ENCODE results near the gene RYR1.
"Not testable (repeated sequence)": the region's sequence is repeated elsewhere in the genome, so short reads cannot be mapped to it uniquely, and the experiment has no call there.

RYR1 gene

DNA sequence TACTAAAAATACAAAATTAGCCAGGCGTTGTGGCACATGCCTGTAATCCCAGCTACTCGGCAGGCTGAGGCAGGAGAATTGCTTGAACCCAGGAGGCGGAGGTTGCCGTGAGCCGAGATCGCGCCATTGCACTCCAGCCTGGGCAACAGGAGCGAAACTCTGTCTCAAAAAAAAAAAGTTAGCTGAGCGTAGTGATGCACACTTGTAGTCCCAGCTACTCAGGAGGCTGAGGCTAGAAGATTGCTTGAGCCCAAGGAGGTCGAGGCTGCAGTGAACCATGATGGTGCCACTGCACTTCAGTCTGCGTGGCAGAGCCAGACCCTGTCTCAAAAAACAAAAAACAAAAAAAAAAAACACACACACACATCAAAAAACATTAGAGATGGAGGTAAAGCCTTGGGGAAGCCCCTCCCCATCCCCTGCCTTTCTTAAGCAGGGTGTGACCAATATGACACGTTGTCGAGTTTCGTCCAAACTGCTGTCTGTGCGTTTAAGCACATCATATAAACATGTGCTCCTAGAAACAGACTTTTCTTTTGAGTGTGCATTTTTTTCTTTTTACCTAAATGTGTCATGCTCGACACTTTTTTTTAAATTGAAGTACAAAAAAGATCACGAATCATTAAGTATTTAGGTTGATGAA is 6.3 kb upstream of the RYR1 start:
- DNase-seq (ENCODE audit: low spot score): not testable (repeated sequence)

DNA sequence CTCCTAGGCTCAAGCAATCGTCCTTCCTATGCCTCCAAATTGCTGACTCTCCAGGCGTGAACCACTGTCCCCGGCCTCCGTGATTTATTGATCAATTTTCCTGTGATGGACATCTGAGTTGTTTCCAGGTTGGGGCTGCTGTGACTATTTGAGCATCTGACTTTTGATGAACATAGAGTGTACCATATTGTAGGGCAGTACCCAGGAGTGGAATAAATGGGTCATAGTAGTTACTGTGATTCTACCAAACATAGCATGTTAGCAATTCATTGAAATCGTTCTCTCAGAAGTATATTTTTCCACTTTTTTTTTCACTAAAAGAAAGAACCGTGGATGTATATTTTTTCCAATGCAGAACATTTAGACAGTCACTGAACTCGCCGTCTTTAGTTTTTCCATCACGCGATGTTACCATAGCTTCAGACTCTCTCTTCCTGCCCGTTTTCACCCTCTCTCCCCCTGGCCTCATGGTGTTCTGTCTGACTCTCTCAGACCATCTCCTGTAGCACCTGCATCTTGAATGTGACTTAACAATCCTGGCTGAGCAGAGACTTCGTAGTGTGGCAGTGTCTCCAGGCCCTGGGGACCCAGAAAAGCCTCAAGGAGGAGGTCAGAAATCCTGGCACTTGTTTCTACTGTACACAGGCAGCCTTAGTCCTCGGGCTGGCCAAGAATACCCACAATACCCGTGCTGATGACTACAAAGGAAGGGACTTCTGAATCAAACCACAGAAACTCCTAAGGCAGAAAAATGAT is 4.3 kb upstream of the RYR1 start:
- DNase-seq (ENCODE audit: low spot score): no peak

DNA sequence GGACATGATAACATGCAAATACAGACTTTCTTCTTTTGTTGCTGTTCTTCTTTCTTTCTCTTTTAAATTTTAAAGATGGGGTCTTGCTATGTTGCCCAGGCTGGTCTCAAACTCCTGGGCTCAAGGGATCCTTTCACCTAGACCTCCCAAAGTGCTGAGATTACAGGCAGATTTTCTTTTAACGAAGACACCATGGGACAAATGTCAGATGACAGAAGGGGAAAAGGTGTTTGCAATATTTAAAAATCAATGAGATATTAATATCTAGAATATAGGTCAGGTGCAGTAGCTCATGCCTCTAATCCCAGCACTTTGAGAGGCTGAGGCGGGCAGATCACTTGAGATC is 3.7 kb upstream of the RYR1 start:
- no peak for DNase-seq (ENCODE audit: low spot score)

DNA sequence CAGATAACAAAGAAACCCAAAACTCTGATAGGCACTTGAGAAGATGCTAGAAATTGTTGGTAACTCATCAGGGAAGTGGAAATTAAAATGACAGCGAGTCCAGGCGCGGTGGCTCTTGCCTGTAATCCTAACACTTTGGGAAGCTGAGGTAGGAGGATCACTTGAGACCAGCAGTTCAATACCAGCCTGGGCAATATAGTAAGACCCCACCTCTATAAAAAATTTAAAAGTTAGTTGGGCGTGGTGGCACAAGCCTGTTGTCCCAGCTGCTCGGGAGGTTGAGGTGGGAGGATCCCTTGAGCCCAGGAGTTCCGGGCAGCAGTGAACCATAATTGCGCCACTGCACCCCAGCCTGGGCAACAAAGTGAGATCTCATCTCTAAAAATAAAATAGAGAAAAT is 2.6 kb upstream of the RYR1 start:
- DNase-seq (ENCODE audit: low spot score): no peak

DNA sequence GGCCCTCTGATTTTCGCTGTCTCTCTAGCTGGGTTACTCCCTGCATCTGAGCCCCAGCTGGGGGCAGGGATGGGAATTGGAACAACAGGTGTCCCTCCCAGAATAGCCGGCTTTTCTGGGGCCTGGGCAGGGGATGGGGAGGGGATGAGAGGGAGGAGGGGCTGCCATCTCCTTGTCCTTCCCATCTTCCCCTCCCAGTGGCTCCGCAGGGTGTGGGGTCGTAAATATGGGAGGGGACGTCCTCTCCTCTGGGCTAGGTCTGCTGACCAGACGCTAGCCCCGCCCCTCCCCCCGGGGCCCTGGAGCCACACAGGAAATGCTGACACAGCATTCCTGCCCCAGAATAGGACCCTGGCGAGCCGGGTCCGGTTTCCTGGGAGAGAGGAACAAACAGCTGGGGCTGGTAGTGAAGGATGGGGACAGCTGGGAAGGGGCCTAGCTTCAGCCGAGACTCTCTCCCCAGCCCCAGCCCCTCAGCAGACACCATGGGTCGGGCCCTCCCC is 1.1 kb downstream of the RYR1 start:
- DNase-seq (ENCODE audit: low spot score): no peak

DNA sequence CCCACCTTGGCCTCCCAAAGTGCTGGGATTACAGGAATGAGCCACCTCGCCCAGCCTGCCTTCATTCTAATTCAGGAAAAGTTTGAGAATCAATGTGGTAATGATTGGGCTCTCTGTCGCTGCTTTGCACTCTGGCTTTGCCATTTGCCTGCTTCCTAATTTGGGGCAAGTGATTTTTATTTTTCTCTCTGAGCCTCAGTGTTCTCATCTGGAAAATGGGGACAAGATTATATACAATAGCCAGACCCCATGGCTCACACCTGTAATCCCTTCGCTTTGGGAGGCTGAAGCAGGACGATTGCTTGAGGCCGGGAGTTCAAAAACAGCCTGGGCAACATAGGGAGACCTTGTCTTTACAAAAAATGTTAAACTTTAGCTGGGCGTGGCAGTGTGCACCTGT is 3.8 kb downstream of the RYR1 start:
- no peak for DNase-seq (ENCODE audit: low spot score)

DNA sequence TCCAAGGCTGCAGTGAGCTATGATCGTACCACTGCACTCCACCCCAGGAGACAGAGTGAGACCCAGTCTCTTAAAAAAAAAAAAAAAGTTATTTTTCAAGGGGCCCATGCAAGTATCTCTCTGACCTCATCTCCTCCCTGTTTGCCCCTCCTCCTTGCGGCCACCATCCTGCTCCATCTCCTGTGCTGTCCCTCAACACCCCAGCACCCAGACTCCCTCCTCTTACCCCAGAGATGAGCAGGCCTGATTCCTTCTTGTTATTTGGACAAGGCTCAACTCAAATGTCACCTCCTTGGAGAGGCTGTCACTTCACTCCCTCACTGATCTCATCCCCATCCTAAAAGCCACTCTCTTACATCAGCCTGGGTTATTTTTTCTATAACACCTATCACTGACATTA is 4.4 kb downstream of the RYR1 start:
- no peak for DNase-seq (ENCODE audit: low spot score)

DNA sequence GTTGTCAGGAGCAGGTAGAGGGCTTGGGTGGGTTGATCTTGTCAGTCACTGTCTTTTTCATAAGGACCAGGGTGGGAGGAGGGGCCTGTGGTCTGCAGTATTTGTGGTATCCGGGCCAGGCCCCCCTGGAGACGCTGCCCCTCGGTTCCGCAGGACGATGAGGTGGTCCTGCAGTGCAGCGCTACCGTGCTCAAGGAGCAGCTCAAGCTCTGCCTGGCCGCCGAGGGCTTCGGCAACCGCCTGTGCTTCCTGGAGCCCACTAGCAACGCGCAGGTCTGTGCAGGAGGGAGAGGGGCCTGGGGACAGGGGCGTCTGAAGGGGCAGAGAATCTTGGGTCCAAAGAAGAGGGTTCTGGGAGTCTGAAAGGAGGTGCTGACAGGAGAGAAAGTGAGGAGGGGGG is 7.1 kb downstream of the RYR1 start:
- DNase-seq (ENCODE audit: low spot score): no peak

DNA sequence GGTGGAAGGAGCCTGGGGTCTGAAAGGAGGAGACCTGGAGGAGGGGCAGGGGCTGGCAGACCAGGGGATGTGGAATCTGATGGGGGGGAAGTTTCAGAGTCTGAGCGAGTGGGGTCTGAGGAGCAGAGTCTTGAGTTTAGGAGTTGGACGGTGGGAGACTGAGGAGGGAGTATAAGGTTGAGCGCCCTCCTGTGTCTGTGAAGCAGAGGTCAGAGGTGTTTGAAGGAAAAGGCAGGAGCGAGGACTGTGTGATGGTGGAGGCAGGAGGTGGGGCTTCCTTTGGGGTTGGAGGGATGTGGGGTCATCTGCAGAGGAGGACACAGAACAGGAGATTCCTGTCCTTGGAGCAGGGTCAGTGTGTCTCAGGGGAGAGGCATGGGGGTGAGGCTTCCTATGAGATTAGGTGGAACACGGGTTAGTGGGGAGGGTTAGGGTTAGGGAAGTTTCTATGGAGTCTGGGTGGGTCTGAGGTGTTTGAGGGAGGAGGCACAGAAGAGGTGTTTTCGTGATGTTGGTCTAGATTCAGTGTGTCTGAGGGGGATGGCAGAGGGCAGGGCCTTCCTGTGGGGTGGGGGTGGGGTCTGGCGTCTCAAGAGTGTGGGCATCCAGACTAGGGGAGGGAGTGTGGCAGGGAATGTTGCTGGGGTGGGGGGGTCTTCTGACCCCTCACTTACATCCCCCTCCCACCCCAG is 8.3 kb downstream of the RYR1 start:
- DNase-seq (ENCODE audit: low spot score): no peak

DNA sequence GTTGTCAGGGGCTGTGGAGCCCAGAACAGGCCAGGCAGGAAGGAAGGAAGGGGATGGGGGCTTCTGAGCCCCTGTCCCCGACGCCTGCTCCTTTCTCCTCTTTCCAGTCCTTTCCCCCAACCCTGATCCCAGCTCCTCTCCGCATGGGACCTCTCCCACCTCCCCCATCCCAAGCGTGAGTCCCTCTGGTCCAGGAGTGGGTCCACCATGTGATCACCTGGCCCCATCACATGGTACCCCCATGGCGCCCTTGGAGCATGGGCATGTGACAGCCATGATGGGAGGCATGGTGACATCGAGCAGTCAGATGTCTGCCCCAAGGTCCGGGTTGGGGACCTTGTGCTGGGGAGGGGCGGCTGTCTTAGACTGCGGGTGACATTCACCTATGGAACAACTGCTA is 9.2 kb downstream of the RYR1 start:
- no peak for DNase-seq (ENCODE audit: low spot score)

DNA sequence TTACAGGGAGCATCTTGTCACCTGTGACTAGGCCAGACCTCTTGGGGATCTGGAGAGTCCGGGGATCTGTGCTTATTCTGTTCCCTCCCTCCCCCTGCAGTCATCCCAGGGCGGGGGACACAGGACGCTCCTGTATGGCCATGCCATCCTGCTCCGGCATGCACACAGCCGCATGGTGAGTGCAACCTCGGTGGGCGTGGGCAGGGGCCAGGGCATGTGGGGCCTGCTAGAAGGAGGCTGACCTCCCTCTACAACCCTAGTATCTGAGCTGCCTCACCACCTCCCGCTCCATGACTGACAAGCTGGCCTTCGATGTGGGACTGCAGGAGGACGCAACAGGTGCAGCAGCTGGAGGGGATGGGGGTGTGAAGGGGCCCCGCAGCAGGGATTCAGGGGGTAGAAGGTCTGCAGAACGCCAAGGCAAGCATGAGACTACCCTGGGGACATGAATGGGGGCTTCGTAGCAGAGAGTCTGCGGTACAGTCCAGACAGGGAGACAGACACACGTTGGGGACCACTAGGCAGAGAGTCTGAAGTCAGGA is 10.0 kb downstream of the RYR1 start:
- DNase-seq (ENCODE audit: low spot score): no peak

DNA sequence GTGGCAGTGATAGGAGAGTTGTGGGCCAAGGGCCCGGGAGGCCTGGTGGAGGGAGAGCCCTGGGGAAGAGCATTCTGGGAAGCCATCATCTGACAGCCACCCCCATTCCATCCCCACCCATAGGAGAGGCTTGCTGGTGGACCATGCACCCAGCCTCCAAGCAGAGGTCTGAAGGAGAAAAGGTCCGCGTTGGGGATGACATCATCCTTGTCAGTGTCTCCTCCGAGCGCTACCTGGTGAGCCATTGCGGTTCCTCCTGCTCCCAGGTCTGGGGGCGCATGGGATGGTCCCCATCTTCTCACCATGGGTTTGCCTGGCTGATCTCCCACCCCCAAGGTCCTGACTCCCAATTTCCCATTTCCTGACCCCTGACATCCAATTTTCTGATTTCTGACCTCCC is 10.5 kb downstream of the RYR1 start:
- no peak for DNase-seq (ENCODE audit: low spot score)

DNA sequence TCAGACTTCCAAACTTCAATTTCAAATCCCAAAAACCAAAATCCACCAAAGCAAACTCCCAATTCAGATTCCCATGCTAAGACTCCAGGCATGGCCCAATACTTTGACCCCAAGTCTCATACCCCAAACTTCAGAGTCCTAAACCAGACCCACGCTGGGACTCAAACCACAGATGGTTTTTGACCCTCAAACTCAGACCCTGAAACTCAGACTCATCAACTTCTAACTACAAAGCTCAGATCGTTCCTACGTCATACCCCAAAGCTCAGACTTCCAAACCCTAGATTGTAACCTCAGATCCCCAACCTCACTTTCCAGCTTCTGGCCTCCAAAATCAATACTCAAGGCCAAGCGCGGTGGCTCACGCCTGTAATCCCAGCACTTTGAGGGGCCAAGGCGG is 11.9 kb downstream of the RYR1 start:
- DNase-seq (ENCODE audit: low spot score): no peak

DNA sequence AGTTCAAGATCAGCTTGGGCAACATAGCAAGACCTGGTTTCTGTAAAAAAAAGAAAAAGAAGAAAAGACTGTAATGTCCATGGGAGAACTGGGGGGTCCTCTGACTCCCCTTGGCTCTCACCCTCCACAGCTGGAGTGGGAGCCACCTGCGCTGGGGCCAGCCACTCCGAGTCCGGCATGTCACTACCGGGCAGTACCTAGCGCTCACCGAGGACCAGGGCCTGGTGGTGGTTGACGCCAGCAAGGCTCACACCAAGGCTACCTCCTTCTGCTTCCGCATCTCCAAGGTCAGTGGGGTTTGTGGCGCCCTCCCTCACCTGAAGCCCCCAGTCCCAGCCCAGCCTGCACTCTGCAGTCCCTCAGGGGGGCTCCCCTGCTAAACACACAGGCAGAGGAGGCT is 14.7 kb downstream of the RYR1 start:
- DNase-seq (ENCODE audit: low spot score): no peak

DNA sequence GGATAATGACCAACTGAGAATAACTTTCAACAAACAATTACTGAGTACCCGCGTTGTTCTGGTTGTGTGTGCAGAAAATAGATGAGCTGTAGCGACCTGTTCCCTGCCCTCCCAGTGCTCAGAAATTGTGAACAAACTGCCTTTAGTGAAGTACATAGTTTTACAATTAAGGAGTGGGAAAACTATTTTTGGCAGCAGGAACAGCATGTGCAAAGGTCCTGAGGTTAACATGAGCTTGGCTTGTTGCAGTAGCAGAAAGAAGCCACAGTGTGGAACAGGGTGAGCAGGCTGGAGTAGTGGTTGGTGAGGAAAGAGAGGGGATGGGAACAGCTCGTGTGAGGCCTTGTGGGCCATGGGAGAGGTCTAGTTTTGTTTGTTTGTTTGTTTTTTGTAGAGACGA is 16.0 kb downstream of the RYR1 start:
- no peak for DNase-seq (ENCODE audit: low spot score)

DNA sequence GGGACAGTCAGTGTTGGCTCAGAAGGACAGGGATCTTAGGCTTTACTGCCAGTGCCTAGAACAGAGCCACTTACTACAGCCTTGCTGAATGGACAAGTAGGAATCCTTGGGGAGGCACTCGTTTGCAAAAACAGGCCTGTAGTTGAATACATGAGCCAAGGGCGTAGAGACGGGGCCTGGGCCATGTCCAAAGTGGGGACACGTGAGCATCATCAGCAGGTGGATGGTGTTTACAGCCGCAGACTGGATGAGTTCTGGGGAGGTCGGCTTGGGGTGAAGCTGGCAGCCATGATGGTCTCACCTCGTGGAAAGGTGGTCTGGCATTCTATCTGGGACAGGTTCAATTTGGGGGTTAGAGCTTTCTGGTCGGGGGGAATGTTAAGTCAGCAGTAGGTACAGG is 17.5 kb downstream of the RYR1 start:
- DNase-seq (ENCODE audit: low spot score): no peak

DNA sequence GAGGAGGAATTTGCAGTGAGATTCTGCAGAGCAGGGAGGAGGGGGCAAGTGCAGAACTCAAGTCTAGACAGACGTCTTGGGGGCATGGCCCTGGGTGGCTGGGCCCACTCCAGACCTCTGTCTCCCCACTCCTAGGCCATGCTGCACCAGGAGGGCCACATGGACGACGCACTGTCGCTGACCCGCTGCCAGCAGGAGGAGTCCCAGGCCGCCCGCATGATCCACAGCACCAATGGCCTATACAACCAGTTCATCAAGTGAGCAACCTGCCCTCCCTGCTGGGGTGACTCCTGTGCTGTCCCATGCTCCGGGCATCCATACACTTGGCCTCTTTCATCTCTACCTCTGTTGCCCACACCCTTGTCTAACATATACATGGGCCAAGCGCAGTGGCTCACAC is 18.1 kb downstream of the RYR1 start:
- no peak for DNase-seq (ENCODE audit: low spot score)

DNA sequence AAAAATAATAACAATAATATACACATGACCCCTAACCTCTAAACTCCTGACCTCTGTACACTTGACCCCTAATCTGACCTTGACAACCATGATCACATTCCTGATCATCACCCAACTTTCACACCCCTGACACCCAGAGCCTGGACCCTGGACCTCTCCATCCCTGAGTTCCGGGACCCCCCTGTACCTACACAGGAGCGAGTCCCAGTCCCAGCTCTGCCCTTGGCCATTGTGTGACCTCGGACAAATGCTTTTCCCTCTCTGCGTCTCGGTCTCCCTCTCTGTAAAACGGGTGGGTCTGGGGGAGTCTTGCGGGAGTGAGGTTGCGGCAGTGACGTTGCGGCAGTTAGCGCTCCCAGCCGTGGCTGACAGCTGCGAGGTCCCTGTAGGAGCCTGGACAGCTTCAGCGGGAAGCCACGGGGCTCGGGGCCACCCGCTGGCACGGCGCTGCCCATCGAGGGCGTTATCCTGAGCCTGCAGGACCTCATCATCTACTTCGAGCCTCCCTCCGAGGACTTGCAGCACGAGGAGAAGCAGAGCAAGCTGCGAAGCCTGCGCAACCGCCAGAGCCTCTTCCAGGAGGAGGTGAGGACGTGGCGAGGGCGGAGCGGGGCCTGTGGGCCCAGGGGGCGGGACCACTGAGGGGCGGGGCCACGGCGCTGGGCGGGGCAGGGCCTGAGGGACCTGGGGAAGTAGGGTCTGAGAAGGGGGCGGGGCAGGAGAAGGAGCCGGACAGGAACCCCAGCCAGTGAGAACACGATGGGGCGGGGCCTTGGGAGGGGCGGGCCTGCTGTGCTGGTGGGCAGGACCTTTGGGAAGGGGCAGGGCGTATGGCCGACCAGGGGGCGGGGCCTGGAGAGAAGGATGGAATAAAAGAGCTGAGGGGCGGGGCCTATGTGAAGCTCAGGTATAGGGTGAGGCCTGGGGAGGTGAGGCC is 19.2 kb downstream of the RYR1 start:
- no peak for DNase-seq (ENCODE audit: low spot score)

DNA sequence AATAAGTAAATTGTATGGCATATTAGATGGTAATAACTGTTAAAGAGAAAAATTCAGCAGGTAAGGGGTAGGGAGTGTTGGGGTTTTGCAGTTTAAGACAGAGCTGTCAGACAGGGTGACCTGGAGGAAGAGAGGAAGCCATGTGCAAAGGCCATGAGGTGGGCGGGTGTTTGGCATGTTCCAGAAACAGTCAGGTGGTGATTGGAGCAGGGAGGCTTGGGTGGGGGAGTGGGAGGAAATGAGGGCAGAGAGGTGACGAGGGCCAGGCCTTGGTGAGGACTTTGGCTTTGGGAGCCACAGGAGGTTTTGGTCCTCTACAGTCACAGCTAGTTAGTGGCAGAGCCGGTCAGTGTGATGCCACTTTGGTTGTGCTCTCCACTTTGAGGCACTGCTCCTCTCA is 20.1 kb downstream of the RYR1 start:
- no peak for DNase-seq (ENCODE audit: low spot score)

DNA sequence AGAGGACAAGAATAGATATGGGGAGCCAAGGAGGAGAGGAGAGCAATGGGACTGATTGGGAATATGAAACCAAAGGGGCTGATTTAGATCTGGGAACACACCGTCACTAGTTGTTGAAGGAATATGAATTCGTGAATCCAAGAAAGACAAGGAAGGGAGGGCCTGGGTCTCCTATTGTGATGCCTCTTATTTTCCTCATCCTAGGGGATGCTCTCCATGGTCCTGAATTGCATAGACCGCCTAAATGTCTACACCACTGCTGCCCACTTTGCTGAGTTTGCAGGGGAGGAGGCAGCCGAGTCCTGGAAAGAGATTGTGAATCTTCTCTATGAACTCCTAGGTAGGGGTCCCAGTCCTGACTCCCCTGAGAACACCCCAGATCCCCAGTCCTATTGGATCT is 21.5 kb downstream of the RYR1 start:
- no peak for DNase-seq (ENCODE audit: low spot score)

DNA sequence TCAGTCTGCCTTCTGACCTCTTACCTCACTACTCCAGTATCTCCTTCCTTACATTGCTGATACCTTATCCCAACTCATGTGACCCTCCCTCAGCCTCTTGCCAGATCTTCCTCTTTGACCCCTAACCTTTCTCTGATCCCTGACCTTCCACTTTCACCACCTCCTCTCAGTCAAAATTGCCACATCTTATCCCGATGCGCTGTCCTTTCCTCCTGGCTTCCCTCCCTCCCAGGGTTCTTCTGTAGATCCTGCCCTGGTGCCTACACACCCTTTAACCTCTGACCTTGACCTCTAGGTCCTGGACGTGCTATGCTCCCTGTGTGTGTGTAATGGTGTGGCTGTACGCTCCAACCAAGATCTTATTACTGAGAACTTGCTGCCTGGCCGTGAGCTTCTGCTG is 23.7 kb downstream of the RYR1 start:
- DNase-seq (ENCODE audit: low spot score): no peak

All from RKO (cell line).